ENCODE data around the gene TJP1.
"Not testable (repeated sequence)": the region's sequence is repeated elsewhere in the genome, so short reads cannot be mapped to it uniquely, and the experiment has no call there.

The TJP1 gene

GRCh38 chr15:29682781-29683180, 139.5 kb downstream of the TJP1 start:
- DNase-seq (ENCODE audit: low read depth in 2 of 2): no peak

GRCh38 chr15:29682361-29682760, 139.9 kb downstream of the TJP1 start:
- DNase-seq (ENCODE audit: low read depth in 2 of 2): no peak

GRCh38 chr15:29681946-29682345, 140.3 kb downstream of the TJP1 start:
- no peak for DNase-seq (ENCODE audit: low read depth in 2 of 2)

GRCh38 chr15:29681166-29681845, 141.0 kb downstream of the TJP1 start:
- no peak for DNase-seq (ENCODE audit: low read depth in 2 of 2)

- no peak for DNase-seq (ENCODE audit: low read depth in 2 of 2)
Observed at GRCh38 chr15:29680465-29681165, 141.7 kb downstream of the TJP1 start.

- DNase-seq (ENCODE audit: low read depth in 2 of 2): no peak
Observed at GRCh38 chr15:29678504-29679034, 143.7 kb downstream of the TJP1 start.

GRCh38 chr15:29677871-29678461, 144.3 kb downstream of the TJP1 start:
- no peak for DNase-seq (ENCODE audit: low read depth in 2 of 2)

- no peak for DNase-seq (ENCODE audit: low read depth in 2 of 2)
Observed at GRCh38 chr15:29677455-29677854, 144.8 kb downstream of the TJP1 start.

- DNase-seq (ENCODE audit: low read depth in 2 of 2): no peak
Observed at GRCh38 chr15:29676961-29677402, 145.3 kb downstream of the TJP1 start.

- not testable (repeated sequence) for DNase-seq (ENCODE audit: low read depth in 2 of 2)
Observed at GRCh38 chr15:29676374-29676960, 145.8 kb downstream of the TJP1 start.

- DNase-seq (ENCODE audit: low read depth in 2 of 2): no peak
Observed at GRCh38 chr15:29675791-29676301, 146.4 kb downstream of the TJP1 start.

GRCh38 chr15:29674661-29675533, 147.4 kb downstream of the TJP1 start:
- no peak for DNase-seq (ENCODE audit: low read depth in 2 of 2)

- no peak for DNase-seq (ENCODE audit: low read depth in 2 of 2)
Observed at GRCh38 chr15:29672923-29673809, 149.1 kb downstream of the TJP1 start.

- DNase-seq (ENCODE audit: low read depth in 2 of 2): no peak
Observed at GRCh38 chr15:29672446-29672845, 149.8 kb downstream of the TJP1 start.

- DNase-seq (ENCODE audit: low read depth in 2 of 2): not testable (repeated sequence)
Observed at GRCh38 chr15:29672046-29672445, 150.2 kb downstream of the TJP1 start.

GRCh38 chr15:29670998-29671981, 151.0 kb downstream of the TJP1 start:
- DNase-seq (ENCODE audit: low read depth in 2 of 2): no peak

- DNase-seq (ENCODE audit: low read depth in 2 of 2): no peak
Observed at GRCh38 chr15:29670266-29670665, 152.0 kb downstream of the TJP1 start.

GRCh38 chr15:29669823-29670222, 152.4 kb downstream of the TJP1 start:
- DNase-seq (ENCODE audit: low read depth in 2 of 2): no peak

GRCh38 chr15:29668120-29668602, 154.1 kb downstream of the TJP1 start:
- no peak for DNase-seq (ENCODE audit: low read depth in 2 of 2)
